GM21619 (cell line): ENCODE measurements around the gene ITPRIP.
A peak's percentile ranks its signal among the peaks of the same experiment; 100 is the strongest.

Source experiments
- ATAC-seq: cut with Tn5 transposase; IDR thresholded peaks from one replicate; pipeline ENCODE4 v1.9.1; 2021; ENCODE audit not compliant: unreplicated experiment

Gene ITPRIP

DNA sequence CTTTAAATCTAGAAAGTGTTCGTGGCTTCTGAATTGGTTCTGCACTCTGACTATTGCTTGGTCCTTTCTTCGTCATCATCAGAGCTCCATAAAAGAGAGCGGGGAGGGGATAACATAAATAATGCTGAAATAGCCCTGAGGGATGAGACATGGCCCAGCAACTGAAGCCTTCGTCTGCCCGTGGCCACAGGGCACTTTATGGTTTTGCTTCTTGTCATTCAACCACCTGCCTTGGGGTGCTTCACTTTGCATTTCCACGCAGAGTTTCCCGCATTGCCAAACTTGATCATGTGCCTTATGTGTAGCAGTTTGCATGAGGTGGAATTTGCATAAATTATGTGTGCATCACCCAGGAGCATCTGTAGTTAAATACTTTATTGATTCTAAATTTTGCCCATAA is 53.4 kb downstream of the ITPRIP start:
- no peak for ATAC-seq

DNA sequence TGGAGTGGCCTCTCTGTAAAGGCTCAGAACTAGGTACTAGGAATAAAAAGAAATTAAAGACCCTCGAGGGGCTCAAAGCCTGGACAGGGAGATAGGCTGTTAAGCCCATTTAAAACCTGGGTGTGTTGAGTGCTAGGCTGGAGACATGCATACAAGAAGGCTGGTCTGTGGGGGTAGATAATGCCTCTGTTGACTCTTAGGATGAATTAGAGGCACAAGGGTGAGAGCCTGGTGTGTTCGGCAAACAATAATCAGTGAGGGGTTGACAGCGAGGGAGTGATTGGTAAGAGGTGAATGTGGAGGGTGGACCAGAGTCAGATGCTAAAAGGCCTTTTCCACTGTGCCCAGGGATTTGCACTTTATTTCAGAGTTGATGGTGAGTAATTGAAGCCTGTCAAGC is 56.6 kb downstream of the ITPRIP start:
- ATAC-seq: no peak

DNA sequence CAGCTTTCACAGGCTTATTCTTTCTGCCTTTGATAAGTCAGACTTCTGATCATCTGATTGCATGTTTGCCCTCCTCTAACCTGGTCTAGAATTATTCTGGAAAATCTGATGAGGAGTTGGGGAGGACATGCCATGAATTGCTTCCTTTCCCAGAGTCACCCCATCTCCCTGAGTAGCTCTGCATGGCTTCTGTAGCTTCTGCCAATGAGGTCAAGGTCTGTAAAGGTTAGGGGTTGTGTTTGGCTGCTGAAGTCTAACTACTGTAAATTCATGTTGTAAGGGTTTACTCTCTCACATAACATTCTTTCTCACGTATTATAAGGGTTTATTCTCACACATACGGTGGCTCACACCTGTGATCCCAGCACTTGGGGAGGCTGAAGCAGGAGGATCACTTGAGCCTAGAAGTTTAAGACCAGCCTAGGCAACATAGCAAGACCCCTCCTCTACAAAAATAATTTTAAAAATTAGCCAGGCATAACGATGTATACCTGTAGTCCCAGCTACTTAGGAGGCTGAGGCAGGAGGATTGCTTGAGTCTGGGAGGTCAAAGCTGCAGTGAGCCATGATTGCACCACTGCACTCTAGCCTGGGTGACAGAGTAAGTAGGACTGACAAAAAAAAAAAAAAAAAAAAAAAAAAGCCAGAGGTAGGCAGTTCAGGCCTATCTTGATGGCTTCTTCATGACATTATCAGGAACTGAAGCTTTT is 58.6 kb downstream of the ITPRIP start:
- ATAC-seq: no peak

DNA sequence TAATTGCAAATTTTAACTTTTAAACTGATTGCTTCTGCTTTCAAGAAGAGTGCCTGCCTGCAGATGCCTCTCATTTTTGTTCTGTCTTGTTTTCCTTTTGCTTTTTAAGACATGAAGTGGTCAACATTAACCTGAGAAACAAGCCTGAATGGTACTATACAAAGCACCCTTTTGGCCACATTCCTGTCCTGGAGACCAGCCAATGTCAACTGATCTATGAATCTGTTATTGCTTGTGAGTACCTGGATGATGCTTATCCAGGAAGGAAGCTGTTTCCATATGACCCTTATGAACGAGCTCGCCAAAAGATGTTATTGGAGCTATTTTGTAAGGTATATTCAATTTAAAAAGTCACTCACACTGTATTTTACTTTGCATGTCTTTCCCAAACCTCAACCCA is 60.5 kb downstream of the ITPRIP start:
- ATAC-seq: no peak

DNA sequence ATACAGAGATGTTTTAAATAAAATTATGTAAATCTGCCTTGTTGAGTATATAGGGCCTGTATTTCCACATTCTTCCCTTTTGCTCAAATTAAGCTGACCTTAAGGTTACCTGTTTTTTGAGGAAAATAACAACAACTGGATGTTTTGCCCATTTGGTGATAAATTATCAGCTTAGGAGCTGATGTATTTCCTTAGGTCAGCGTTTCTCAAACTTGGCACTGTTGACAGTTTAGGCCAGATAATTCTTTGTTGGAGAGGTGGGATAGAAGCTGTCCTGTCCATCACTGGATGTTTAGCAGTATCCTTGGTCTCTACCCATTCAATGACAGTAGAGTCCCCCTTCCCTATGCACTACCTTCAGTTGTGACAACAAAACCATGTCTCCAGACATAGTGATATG is 62.1 kb downstream of the ITPRIP start:
- no peak for ATAC-seq

DNA sequence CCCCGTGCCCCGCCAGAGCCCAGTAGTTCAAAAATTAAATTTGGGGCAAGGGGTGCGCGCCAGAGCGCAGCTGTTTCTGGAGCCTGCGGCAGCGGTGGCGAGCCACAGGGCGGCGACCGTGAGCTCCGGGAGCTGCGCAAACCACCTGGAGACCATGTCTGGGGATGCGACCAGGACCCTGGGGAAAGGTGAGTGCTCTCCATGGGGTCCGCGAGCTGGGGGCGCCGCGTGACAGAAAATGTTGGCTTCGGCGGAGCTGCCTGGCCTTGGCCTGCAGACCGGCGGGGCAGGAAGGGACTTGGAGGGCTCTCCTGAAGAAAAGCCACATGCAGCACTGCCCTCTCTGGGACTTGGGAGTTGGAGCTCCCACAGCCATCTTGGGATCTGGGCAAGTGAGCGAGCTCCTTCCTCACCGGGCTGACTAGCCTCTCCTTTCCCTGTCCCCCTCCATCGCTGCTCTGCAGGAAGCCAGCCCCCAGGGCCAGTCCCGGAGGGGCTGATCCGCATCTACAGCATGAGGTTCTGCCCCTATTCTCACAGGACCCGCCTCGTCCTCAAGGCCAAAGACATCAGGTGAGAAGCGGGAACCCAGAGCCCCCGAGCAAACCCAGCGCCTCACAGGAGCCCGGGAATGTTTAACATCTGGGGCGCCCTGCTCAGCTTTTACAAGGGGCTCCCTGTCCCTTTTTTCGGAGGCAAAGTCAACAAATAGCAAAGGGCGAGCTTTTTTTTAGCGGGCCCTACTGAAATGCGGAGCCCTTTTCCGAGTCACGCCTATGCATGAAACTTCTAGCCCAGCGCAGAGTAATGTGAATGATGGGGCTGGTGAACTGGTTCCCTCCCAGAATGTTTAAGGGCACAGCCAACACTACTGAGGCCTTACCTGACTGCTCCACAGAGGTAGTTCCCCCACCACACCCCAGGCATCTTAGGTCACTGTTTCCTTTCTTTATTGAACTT is 63.2 kb downstream of the ITPRIP start:
- ATAC-seq: peak; percentile 82

DNA sequence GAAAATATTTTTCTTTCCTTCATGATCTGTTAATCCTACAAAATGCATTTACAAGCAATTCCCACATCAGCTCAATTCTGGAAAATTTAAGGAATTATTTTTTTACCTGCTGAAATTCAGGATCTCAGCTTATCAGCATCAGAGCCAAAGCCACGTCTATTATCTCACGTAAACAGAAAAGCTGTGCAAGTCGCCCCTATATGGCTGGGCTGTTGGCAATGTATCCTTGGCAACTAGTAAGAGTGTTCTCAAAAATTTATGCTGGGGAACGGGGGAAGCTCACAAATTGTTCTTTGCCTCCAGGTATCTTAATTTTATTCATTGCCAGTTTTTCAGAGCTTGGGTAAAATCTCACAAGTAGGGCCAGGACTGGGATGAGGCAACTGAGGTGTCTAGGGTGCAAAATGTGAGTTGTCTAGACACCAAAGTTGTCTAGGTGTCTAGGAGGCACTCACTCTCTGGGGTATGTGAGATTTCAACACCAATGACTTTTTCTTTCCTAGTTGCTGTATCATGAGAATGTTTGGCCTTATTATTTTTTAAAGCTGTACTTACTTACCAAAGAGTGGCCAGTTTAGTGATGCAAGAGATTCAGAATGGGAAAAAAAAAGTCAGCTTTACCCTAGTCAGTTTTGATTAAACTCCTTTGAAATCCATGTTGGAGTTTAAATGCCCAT is 64.2 kb downstream of the ITPRIP start:
- no peak for ATAC-seq

DNA sequence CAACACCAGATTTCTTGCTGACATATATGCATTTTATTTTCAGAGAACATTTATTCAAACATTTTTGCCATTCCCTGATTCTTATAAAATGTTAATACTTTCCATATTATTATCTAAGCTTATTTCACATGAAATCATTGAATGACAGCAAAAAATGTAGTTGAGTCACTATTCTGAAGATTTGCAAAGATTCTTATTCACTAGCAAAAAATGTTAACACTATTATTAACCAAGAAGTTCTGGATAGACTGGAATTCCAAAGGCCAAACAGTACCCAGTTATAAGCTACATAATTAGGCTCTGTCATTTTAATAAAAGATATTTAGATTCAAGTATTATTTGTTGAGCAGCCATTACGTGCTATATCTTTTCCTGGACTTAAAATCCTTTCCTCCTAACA is 65.0 kb downstream of the ITPRIP start:
- ATAC-seq: no peak

DNA sequence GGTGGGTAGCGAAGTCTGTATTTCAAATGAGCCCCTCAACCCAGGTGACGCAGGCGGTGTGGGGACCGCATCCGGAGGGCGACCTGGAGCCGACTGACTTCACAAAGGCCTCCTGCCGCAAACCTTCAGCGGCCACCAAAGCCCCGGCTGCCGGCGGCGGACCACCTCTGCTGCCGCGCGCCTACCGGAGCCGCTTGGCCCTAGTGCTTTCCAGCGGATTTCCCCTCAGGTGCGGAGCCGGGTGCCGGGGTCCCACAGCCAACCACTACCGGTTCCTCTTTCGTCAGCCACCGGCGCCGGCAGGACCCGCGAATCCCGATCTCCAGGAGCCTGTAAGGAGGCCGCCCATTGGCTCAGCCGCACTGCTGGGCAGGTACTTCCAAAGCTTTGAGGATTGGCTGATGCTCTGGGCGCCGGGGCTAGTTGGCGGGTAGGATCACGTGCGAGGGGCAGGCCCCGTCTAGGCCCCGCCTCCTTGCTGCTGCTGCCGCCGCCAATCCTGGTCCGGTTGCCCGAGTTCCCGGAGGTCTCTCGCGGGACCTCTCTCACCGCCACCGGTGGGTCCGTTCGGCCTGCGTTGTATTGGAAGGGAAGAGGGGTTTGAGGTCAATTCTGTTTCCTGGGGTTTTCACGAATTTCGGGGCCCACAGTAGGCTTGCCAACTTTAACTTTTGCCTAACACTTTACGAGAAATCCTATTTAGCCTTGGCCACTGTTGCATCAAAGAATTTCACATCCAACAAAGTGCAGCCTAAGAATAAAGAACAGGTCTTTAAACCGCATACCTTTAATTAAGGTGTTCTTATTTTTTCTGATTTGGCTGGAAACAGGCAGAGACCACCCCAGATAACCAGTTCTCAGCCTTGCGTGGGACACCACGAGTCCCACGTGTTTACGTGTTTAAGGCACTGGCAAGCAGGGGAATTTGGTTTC is 69.3 kb downstream of the ITPRIP start, which contains the start of gene GSTO2:
Gene GSTO2, plus strand, starts transcription at position 472 of the 933 bp plus-strand sequence. CDS start 5,732 bp downstream, outside the sequence.
- ATAC-seq: peak; percentile 98

DNA sequence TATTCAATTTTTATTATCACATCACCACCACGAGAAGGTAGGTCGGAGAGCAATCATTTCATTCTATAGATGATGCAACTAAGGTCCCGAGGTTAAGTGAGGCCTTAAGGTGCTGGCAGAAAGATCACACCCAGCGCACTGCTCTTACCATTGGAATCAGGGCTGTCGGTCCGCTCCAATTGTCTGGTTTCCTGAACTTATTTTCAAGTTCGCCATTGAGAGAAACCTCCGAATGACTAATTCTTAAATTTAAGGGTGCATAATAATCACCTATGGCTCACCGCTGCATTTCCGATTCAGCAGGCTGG is 69.9 kb downstream of the ITPRIP start:
- ATAC-seq: no peak

DNA sequence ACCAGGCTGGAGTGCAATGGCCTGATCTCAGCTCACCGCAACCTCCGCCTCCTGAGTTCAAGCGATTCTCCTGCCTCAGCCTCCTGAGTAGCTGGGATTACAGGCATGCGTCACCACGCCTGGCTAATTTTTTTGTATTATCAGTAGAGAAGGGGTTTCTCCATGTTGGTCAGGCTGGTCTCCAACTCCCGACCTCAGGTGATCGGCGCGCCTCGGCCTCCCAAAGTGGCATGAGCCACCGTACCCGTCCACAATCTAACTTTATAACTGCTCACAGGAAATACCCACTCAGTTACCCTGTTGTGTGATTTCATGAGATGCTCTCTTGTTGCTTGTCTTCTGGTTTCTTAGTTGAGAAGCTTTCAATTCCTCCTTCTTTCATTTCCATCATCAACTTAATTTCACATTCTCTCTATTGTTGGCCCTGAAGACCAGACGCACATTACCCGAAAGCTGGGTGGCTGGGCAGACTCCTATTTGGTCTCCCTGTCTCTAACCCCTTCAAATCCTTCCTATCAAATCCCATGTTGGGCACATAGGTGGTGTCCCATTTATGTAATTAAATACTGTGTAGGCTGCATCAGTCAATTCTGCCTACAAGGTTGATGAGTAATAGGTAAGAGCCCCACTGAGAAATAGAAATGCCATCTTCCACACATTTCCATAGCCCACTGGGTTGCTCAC is 70.4 kb downstream of the ITPRIP start:
- ATAC-seq: no peak

DNA sequence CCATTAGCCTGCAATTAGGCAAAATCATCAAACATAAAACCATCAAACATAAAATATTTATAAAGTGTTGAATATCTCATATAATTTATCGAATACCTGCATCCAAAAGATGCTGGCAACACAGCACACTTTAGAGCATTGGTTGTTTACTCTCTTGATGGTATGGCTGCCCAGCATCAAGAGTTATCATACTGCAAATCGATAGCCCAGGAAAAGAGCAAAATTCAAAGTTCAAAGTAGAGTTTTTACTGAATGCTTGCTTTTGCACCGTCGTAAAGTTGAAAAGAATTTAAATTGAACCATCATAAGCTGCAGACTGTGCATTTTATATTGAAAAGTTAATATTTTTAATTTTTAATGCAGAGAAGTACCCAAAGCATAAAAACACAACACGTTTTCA is 73.5 kb downstream of the ITPRIP start:
- no peak for ATAC-seq

DNA sequence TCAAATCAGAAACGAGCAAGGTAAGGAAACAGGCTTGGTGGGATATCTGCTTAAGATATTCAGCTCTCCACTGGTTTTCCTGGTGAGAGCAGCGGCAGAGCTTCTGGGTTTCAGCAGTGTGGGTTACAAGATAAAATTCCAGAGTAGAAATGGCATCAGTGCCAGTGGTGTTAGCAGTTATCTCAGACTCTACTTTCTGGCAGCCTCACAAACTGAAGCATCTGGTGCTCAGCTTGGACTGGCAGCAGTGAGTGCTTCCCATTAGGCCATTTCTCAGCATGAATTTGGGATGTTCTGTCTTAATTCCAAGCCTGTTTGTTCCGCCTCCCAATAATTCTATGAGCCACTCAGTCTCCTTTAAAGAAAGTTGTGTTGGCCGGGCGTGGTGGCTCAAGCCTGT is 76.2 kb downstream of the ITPRIP start:
- ATAC-seq: no peak

DNA sequence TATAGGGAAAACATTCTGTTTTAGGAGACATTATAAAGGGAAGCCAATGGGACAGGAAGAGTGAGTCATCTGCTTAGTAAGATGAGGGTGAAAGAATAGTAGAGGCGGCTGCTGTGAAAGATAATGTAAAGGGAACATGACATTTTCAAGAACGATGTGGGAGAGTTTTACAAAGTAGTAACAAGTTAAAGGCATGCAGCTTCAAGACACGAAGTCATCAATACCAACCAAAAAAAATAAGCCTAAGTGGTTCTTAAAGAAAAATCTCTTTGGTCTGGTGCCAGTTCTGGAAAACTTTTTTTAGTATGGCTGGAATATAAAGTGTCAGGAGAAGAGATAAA is 77.5 kb downstream of the ITPRIP start:
- ATAC-seq: no peak

DNA sequence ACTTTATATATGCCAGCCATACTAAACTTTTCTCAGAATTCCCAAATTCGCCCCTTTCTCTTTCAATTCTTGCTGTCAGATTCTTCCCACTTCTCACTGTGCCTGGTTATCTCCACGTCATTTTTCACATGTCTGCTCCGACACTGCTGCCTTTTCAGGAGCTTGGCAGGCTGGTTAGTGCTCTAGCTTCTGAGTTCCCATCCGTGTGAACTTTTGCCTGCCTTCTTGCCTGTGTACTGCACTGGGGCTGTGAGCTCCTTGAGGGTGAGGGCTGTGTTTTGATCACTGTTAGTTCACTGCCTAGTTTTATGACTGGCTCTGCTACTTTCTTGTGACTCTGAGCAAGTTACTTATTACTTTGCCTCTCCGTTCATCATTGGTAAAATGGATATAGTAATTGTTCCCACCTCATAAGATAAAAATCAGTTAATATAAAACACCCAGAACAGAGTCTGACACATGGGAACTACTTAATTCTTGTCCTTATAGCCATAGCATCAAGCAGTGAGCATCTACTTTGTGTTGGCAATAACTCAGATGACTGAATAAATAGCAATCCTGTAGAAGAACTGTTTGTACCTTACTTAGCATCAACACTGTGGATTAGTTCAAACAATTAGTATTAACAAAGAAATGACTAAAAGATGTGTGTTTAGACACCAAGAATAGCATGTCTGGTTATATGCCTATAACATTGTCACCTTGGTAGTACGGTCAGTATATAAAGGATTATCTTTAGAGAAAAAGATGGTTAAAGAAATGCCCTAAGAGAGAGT is 78.1 kb downstream of the ITPRIP start:
- ATAC-seq: no peak
